A673 (cell line): Measurements from ENCODE around the gene ZSCAN10. TPM values are rescaled to one million over a fixed set of nuclear protein-coding genes. Genes with fewer than 3 reads are reported as not detected.

Experiments
- BruUV-seq: library from RNA; stranded (reverse); fragments of 400-500 nt; replicated peaks from 2 replicates; lab custom pipeline; 2021; lab: Mats Ljungman, UMichigan
- CTCF ChIA-PET: fragments of 300-600 bp; sonication (Branson Sonifier 250); formaldehyde crosslinking; loops from one replicate; lab custom pipeline; 2022; ENCODE audit warnings: antibody characterized with exemption; lab: Charles Lee
- POLR2A ChIA-PET: fragments of 300-600 bp; sonication (Branson Sonifier 250); formaldehyde crosslinking; loops from one replicate; lab custom pipeline; 2022; ENCODE audit warnings: antibody characterized with exemption; ENCODE audit not compliant: low non-redundant PET; lab: Charles Lee
- DNase-seq: peaks from one replicate; pipeline ENCODE4 v3.0.0-alpha.2; 2015; ENCODE audit warnings: low spot score
- H3K27ac ChIP-seq: fragments of 200-600 bp; sonication (generic); 2 replicates; pipeline ENCODE4 v1.5.1; 2016; ENCODE audit warnings: mixed run types, low read depth, mild to moderate bottlenecking, mixed read lengths, antibody characterized with exemption, low read length; ENCODE audit not compliant: poor library complexity, severe bottlenecking
- H3K27me3 ChIP-seq: fragments of 200-600 bp; sonication (generic); replicated peaks from 2 replicates; pipeline ENCODE4 v1.6.1; 2017; ENCODE audit warnings: mixed run types, low read depth, mild to moderate bottlenecking, mixed read lengths, antibody characterized with exemption, low read length; ENCODE audit not compliant: insufficient read depth, poor library complexity
- H3K36me3 ChIP-seq: fragments of 200-600 bp; sonication (generic); 2 replicates; pipeline ENCODE4 v1.6.1; 2016; ENCODE audit warnings: mixed run types, mild to moderate bottlenecking, mixed read lengths, antibody characterized with exemption, low read length; ENCODE audit not compliant: insufficient read depth, poor library complexity, severe bottlenecking
- H3K4me1 ChIP-seq: fragments of 200-600 bp; sonication (generic); 2 replicates; pipeline ENCODE4 v1.6.1; 2017; ENCODE audit warnings: mixed run types, mild to moderate bottlenecking, mixed read lengths, antibody characterized with exemption, low read length; ENCODE audit not compliant: insufficient read depth, poor library complexity, severe bottlenecking
- H3K4me3 ChIP-seq: fragments of 200-600 bp; sonication (generic); 2 replicates; pipeline ENCODE4 v1.5.1; 2016; ENCODE audit warnings: low read depth, mixed run types, mild to moderate bottlenecking, mixed read lengths, low read length; ENCODE audit not compliant: poor library complexity, severe bottlenecking
- H3K9me3 ChIP-seq: fragments of 200-600 bp; sonication (generic); 2 replicates; pipeline ENCODE4 v1.6.1; 2016; ENCODE audit warnings: mixed run types, low read depth, mild to moderate bottlenecking, mixed read lengths, antibody characterized with exemption, low read length; ENCODE audit not compliant: poor library complexity, severe bottlenecking
- CTCF ChIP-seq: fragments of 300-800, 200-600 bp; sonication (generic); conservative IDR thresholded peaks from 2 replicates; pipeline ENCODE4 v1.5.1; 2017; ENCODE audit warnings: low read depth, mild to moderate bottlenecking, antibody characterized with exemption, low read length, moderate library complexity, mixed read lengths
- EZH2 ChIP-seq: fragments of 200-600 bp; sonication (generic); IDR thresholded peaks from 2 replicates; pipeline ENCODE4 v1.6.1; 2017; ENCODE audit warnings: borderline replicate concordance, low read depth, mild to moderate bottlenecking, mixed read lengths, antibody characterized with exemption, low read length; ENCODE audit not compliant: poor library complexity, severe bottlenecking
- intact Hi-C: fragments of 100-400 bp; cut with micrococcal nuclease; formaldehyde crosslinking; loops from one replicate; pipeline ENCODE4 v1.10.0; 2022; ENCODE audit not compliant: unreplicated experiment
- total RNA-seq: library from RNA; stranded (reverse); gene quantifications from 2 replicates; pipeline ENCODE4 v1.2.3, GENCODE V29; 2021

ZSCAN10 gene
- total RNA-seq, 1 experiment from 2014 or later: not detected

GRCh38 chr16:3088450-3088849 is 10.6 kb downstream of the ZSCAN10 start:
- intact Hi-C loops: no loop called here
- H3K9me3 ChIP-seq: no peaks in the 10 kb centered on the region
- H3K27ac ChIP-seq: no peak overlapping the region
- no TSS peak for BruUV-seq
- H3K27me3 ChIP-seq: no peaks in the 10 kb centered on the region
- H3K36me3 ChIP-seq: no peaks in the 10 kb centered on the region
- TF ChIP-seq EZH2 (no peak), CTCF (no peak)
- no peaks in the 10 kb centered on the region for H3K4me1 ChIP-seq
- CTCF ChIA-PET: no interaction called here
- POLR2A ChIA-PET: no interaction called here
- no peak for DNase-seq
- no peak overlapping the region for H3K4me3 ChIP-seq

- Histone ChIP-seq H3K27me3 (no peaks in the 10 kb centered on the region), H3K4me1 (no peaks in the 10 kb centered on the region), H3K36me3 (no peaks in the 10 kb centered on the region), H3K4me3 (no peak overlapping the region), H3K9me3 (no peaks in the 10 kb centered on the region), H3K27ac (no peak overlapping the region)
- ChIA-PET POLR2A (no interaction called here), CTCF (no interaction called here)
- intact Hi-C loops: no loop called here
- BruUV-seq: no TSS peak
- no peak for TF ChIP-seq CTCF
- TF ChIP-seq EZH2: no peak
- no peak for DNase-seq
These were observed 11.6 kb downstream of the ZSCAN10 start for GRCh38 chr16:3087243-3088235.

- POLR2A ChIA-PET: no interaction called here
- intact Hi-C loops: no loop called here
- Histone ChIP-seq H3K9me3 (no peaks in the 10 kb centered on the region), H3K36me3 (no peaks in the 10 kb centered on the region), H3K27me3 (no peaks in the 10 kb centered on the region), H3K4me3 (no peak overlapping the region), H3K27ac (no peak overlapping the region), H3K4me1 (no peaks in the 10 kb centered on the region)
- no peak for DNase-seq
- no TSS peak for BruUV-seq
- CTCF ChIA-PET: no interaction called here
- TF ChIP-seq EZH2: no peak
- TF ChIP-seq CTCF: no peak
These were observed 12.4 kb downstream of the ZSCAN10 start for GRCh38 chr16:3086596-3087242.
